ENCODE measurements around the gene PPIE.

- TF ChIP-seq EZH2phosphoT487 (IDR thresholded peaks at IDR 0.05; ENCODE audit: insufficient read depth, low read depth) (no peak), EZH2 (IDR thresholded peaks at IDR 0.05; ENCODE audit: insufficient read depth, poor library complexity, severe bottlenecking) (no peak)
Observed at GRCh38 chr1:39757501-39757900, 18.8 kb downstream of the PPIE start.

Measured in GM23248 (cell line).